Duodenal mucosa (tissue), 2 donors: ENCODE results near the gene AZGP1.
"Not testable (repeated sequence)": the region's sequence is repeated elsewhere in the genome, so short reads cannot be mapped to it uniquely, and the experiment has no call there.

Experiments
- H3K27ac ChIP-seq: one replicate; pipeline ENCODE4 v1.7.0; 2013; ENCODE audit warnings: low read depth, low read length
- H3K27me3 ChIP-seq, 2 donors: one replicate each; pipeline ENCODE4 v1.7.0; 2013; ENCODE audit warnings: low read length in 2 of 2, control low read depth in 1 of 2; ENCODE audit not compliant: insufficient read depth in 2 of 2, control insufficient read depth in 1 of 2
- H3K36me3 ChIP-seq, 2 donors: one replicate each; pipeline ENCODE4 v1.7.0; 2013; ENCODE audit warnings: low read length in 2 of 2, control low read depth in 1 of 2; ENCODE audit not compliant: insufficient read depth in 2 of 2, control insufficient read depth in 1 of 2
- H3K4me1 ChIP-seq, 2 donors: one replicate each; pipeline ENCODE4 v1.7.0; 2013; ENCODE audit warnings: low read length in 2 of 2, control low read depth in 1 of 2; ENCODE audit not compliant: insufficient read depth in 2 of 2, control insufficient read depth in 1 of 2
- H3K4me3 ChIP-seq, 2 donors: one replicate each; pipeline ENCODE4 v1.7.0; 2013; ENCODE audit warnings: low read length in 2 of 2, low read depth in 1 of 2
- H3K9ac ChIP-seq, 2 donors: one replicate each; pipeline ENCODE4 v1.7.0; 2013; ENCODE audit warnings: low read length in 2 of 2, low read depth in 1 of 2
- H3K9me3 ChIP-seq, 2 donors: one replicate each; pipeline ENCODE4 v1.7.0; 2013; ENCODE audit warnings: low read length in 2 of 2, control low read depth in 1 of 2; ENCODE audit not compliant: control insufficient read depth in 1 of 2

AZGP1 gene

GRCh38 chr7:100000239-100000638, 24.4 kb upstream of the AZGP1 start:
- Histone ChIP-seq H3K9ac (peak overlapping the region in 1 of 2 donors; percentile 2), H3K27ac (peak overlapping the region; percentile 26), H3K9me3 (no peaks in the 10 kb centered on the region), H3K36me3 (no peaks in the 10 kb centered on the region), H3K4me3 (no peak overlapping the region), H3K27me3 (no peaks in the 10 kb centered on the region), H3K4me1 (peaks cover 16 to 26% of the 10 kb centered on the region in 2 donors)

DNA sequence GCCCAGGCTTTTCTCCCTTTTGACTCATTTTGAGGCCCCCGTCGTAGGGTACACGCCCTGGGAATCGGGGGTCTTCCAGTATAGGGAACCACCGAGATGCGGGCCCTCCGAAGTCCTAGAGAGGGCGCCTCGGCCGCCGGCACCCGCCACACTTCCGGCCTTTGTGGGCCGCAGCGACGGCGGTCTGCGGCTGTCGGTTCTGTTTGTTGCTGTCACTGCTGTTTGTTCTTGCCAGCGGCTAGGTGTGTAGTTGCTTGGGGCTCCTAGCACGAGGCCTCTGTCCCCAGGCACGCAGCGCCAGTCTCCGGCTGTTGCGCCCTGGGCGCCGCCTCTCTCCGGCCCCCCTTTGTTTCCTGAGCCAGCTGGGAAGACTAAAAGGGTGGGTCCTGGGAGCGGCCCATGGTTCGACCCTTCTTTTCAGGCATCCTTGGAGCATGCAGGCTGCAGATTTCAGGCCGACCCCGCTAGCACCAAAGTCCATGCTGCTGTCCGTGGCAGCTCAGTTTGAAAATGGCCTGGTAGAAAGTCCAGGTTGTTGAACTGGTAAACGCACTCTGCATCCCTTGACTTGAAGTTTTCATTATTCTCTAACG, 21.8 kb upstream of the AZGP1 start:
- no peaks in the 10 kb centered on the region for H3K27me3 ChIP-seq
- peak overlapping the region; percentile 62 to 81 for H3K9ac ChIP-seq
- H3K4me1 ChIP-seq, result peaks cover 16 to 26% of the 10 kb centered on the region in 2 donors
- no peaks in the 10 kb centered on the region for H3K9me3 ChIP-seq
- H3K27ac ChIP-seq, result peak overlapping the region; percentile 73
- H3K36me3 ChIP-seq, result no peaks in the 10 kb centered on the region
- H3K4me3 ChIP-seq, result peak overlapping the region; percentile 70 to 72

DNA sequence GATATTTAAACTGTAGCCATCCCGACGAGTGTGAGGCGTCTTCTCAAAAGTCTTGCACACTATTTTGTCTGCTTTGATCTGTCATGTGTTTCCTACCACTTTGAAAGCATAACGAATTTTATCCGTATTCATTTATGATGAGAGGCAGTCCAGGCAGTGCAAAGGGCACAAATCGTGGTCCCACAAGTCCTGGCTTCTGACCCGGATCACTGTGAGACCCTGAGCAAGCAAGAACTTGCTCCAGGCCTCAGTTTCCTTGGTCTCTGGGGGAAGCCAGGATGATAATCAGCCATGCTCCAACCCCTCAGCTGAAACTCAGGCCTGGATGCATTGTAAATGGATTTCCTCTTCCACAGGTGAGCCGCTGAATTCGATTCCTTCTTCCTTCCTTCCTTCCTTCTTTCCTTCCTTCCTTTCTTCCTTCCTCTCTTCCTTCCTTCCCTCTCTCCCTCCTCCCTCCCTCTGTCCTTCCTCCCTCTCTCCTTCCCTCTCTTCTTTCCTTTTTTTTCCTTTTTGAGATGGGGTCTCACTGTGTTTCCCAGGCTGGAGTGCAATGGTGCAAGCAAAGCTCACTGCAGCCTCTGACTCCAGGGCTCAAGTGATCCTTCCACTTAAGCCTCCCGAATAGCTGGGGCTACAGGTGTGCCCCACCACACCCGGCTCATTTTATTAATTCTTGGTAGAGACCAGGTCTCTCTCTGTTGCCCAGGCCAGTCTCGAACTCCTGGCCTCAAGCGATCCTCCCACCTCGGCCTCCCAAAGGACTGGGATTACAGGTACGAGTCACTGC, 21.1 kb upstream of the AZGP1 start:
- Histone ChIP-seq H3K36me3 (no peaks in the 10 kb centered on the region), H3K27ac (peak overlapping the region; percentile 73), H3K9ac (peak overlapping the region; percentile 62 to 81), H3K4me1 (peaks cover 16 to 26% of the 10 kb centered on the region in 2 donors), H3K27me3 (no peaks in the 10 kb centered on the region), H3K4me3 (peak overlapping the region; percentile 70 to 72), H3K9me3 (no peaks in the 10 kb centered on the region)

DNA sequence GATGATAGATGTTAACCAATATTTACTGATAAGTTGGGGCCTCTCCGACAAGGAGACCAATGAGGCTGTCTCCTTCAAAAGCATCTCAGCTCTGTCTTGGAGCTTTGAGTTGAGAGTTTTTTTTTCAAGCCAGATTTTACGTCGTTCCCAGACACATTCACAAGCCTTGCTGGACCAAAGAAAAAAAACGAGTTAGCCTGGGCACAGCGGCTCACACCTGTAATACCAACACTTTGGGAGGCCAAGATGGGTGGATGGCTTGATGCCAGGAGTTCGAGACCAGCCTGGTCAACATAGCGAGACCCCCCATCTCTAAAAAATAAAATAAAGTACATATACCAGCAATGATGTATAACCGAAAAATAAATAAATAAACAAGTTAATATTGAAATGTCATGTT, 19.0 kb upstream of the AZGP1 start:
- H3K36me3 ChIP-seq, result no peaks in the 10 kb centered on the region
- peaks cover 7 to 24% of the 10 kb centered on the region in 2 donors for H3K4me1 ChIP-seq

DNA sequence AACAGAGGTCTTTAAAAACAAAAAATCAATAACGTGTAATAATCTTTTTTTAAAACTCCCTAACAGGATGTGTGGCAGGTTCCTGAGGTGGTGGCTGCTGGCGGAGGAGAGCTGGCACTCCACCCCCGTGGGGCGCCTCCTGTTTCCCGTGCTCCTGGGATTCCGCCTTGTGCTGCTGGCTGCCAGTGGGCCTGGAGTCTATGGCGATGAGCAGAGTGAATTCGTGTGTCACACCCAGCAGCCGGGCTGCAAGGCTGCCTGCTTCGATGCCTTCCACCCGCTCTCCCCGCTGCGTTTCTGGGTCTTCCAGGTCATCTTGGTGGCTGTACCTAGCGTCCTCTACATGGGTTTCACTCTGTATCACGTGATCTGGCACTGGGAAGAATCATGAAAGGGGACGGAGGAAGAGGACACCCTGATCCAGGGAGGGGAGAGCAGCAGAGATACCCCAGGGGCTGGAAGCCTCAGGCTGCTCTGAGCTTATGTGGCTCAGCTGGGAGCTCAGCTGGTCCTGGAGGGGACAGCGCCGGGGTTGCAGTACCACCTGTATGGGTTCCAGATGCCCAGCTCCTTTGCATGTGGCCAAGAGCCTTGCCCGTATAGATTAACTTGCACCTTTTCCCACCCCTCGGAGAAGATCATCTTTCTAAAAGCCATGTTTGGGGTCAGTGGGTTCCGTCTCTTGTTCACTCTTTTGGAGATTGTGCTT, 16.7 kb upstream of the AZGP1 start:
- Histone ChIP-seq H3K9me3 (no peaks in the 10 kb centered on the region), H3K4me3 (no peak overlapping the region), H3K9ac (no peak overlapping the region), H3K4me1 (peaks cover 0 to 19% of the 10 kb centered on the region in 2 donors), H3K36me3 (no peaks in the 10 kb centered on the region), H3K27me3 (no peaks in the 10 kb centered on the region), H3K27ac (no peak overlapping the region)

More for the DNA sequence above, 19.0 kb upstream of the AZGP1 start:
- no peak overlapping the region for H3K4me3 ChIP-seq
- H3K9ac ChIP-seq, result no peak overlapping the region
- H3K9me3 ChIP-seq, result no peaks in the 10 kb centered on the region
- H3K27ac ChIP-seq, result no peak overlapping the region
- H3K27me3 ChIP-seq, result no peaks in the 10 kb centered on the region

DNA sequence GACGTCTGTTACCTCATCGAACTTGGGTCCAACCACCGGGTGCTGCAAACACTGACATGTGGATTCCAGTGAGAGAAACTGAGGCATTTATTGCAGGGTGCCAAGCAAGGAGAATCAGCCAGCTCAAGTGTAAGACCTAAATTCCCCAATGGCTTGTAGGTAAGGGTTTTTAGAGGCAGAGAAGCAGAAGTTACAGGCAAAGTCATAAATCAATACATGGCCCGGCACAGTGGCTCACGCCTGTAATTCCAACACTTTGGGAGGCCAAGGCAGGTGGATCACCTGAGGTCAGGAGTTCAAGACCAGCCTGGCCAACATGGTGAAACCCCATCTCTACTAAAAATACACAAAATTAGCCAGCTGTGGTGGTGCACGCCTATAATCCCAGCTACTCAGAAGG, 15.7 kb upstream of the AZGP1 start:
- H3K27me3 ChIP-seq, H3K27ac ChIP-seq, H3K9ac ChIP-seq, H3K9me3 ChIP-seq, H3K4me3 ChIP-seq, H3K36me3 ChIP-seq: not testable (repeated sequence)
- peaks cover 0 to 11% of the 10 kb centered on the region in 2 donors for H3K4me1 ChIP-seq

DNA sequence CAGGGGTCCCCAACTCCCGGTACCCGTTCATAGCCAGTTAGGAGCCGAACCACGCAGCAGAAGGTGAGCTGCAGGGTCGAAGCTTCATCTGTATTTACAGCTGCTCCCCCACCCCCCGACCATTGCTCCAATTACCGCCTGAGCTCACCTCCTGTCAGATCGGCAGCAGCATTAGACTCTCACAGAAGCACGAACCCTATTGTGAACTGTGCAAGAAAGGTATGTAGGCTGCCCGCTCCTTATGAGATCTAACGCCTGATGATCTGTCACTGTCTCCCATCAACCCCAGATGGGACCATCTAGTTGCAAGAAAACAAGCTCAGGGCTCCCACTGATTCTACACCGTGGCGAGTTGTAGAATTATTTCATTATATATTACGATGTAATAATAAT, 14.6 kb upstream of the AZGP1 start:
- H3K9me3 ChIP-seq, result no peaks in the 10 kb centered on the region
- H3K4me3 ChIP-seq, result no peak overlapping the region
- no peak overlapping the region for H3K9ac ChIP-seq
- H3K27ac ChIP-seq, result no peak overlapping the region
- H3K4me1 ChIP-seq, result peaks cover 0 to 11% of the 10 kb centered on the region in 2 donors
- no peaks in the 10 kb centered on the region for H3K36me3 ChIP-seq
- no peaks in the 10 kb centered on the region for H3K27me3 ChIP-seq

DNA sequence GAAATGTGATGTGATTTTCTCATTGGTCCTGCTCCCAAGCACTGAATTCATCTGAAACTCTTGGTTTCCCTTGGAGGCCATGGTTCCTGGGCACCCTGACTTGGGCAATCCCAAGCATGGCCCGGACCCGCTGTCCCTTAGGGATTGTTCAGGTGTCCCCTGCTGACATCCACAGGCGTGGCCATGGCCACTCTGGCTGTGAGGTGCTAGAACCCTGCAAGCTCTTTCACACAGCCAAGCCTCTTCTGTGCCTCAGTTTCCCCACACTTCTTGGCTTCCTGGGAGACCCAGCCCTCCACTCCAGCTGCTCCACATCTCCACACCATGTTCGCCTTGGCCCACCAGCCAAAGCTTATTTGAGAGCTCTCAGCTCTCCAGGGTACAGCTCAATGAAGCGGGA, 12.0 kb upstream of the AZGP1 start:
- no peaks in the 10 kb centered on the region for H3K9me3 ChIP-seq
- no peak overlapping the region for H3K4me3 ChIP-seq
- no peaks in the 10 kb centered on the region for H3K27me3 ChIP-seq
- no peak overlapping the region for H3K9ac ChIP-seq
- no peaks in the 10 kb centered on the region for H3K36me3 ChIP-seq
- peaks cover 0 to 5% of the 10 kb centered on the region in 2 donors for H3K4me1 ChIP-seq
- H3K27ac ChIP-seq, result no peak overlapping the region

DNA sequence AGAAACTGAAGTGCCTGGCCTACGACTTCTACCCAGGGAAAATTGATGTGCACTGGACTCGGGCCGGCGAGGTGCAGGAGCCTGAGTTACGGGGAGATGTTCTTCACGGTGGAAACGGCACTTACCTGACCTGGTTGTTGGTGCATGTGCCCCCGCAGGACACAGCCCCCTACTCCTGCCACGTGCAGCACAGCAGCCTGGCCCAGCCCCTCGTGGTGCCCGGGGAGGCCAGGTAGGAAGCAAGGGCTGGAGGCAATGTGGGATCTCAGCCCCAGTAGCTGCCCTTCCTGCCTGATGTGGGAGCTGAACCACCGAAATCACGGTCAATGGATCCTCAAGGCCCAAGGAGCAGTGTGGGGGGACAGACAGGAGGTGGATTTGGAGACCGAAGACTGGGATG, 11.5 kb upstream of the AZGP1 start:
- not testable (repeated sequence) for H3K27ac ChIP-seq, H3K9ac ChIP-seq, H3K4me1 ChIP-seq, H3K36me3 ChIP-seq, H3K27me3 ChIP-seq, H3K4me3 ChIP-seq, H3K9me3 ChIP-seq

DNA sequence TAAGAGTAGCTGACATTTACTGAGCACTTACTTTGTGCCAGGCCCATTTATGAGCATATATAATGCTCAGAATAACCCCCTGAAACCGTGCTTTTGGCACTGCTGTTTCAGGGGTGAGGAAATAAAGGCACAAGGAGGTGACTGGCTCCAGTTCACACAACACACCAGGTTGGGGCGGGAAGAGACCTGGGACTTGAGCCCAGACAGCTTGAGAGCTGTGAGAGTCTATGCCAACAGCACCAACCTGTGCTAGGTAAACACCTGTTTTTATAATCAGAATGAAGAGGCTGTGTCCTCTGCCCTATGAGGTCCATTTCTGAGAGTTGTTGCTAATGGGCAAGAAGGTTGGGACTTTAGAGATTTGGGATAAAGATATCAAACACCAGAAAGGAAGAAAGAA, 8.8 kb upstream of the AZGP1 start:
- H3K9me3 ChIP-seq, result no peaks in the 10 kb centered on the region
- H3K4me1 ChIP-seq, result no peaks in the 10 kb centered on the region
- no peak overlapping the region for H3K4me3 ChIP-seq
- H3K27me3 ChIP-seq, result no peaks in the 10 kb centered on the region
- H3K9ac ChIP-seq, result no peak overlapping the region
- no peak overlapping the region for H3K27ac ChIP-seq
- no peaks in the 10 kb centered on the region for H3K36me3 ChIP-seq
